Memory B cell (primary cell): ENCODE results near the gene MYLK2.

Source experiments
- ATAC-seq: fragments of 150-1000 bp; cut with Tn5 transposase; 2 replicates; pipeline ENCODE4 v1.10.0; 2021; ENCODE audit warnings: low read depth, mild to moderate bottlenecking, moderate library complexity
- DNase-seq, 2 donors: peaks; one replicate each; pipeline ENCODE4 v3.0.0; 2022; ENCODE audit warnings: low spot score in 2 of 2
- H3K27ac Mint-ChIP-seq: one replicate; pipeline ENCODE4 v1.8.0; 2022; ENCODE audit warnings: mild to moderate bottlenecking, moderate library complexity, mixed read lengths
- H3K27me3 Mint-ChIP-seq: one replicate; pipeline ENCODE4 v1.8.0; 2022; ENCODE audit warnings: mixed read lengths
- H3K36me3 Mint-ChIP-seq: one replicate; pipeline ENCODE4 v1.8.0; 2022; ENCODE audit warnings: mild to moderate bottlenecking, mixed read lengths
- H3K4me1 Mint-ChIP-seq: one replicate; pipeline ENCODE4 v1.8.0; 2022; ENCODE audit warnings: mixed read lengths
- H3K4me3 Mint-ChIP-seq: one replicate; pipeline ENCODE4 v1.8.0; 2022; ENCODE audit warnings: mild to moderate bottlenecking, moderate library complexity, mixed read lengths
- H3K9me3 Mint-ChIP-seq: one replicate; pipeline ENCODE4 v1.8.0; 2022; ENCODE audit warnings: mixed read lengths

The MYLK2 gene

GRCh38 chr20:31861385-31862156, 42.4 kb downstream of the MYLK2 start:
- ATAC-seq (peak; percentile 75), DNase-seq (peak in 1 of 2 donors; percentile 63)
- Mint-ChIP-seq H3K4me1 (peaks cover 12% of the 10 kb centered on the region), H3K36me3 (no peaks in the 10 kb centered on the region), H3K9me3 (no peaks in the 10 kb centered on the region), H3K27me3 (peaks cover 7% of the 10 kb centered on the region), H3K27ac (no peak overlapping the region), H3K4me3 (peak overlapping the region; percentile 83)

- ATAC-seq (no peak), DNase-seq (no peak)
- H3K27me3 Mint-ChIP-seq: peaks cover 9% of the 10 kb centered on the region
- peaks cover 15% of the 10 kb centered on the region for H3K4me1 Mint-ChIP-seq
- peak overlapping the region; percentile 83 for H3K4me3 Mint-ChIP-seq
- H3K36me3 Mint-ChIP-seq: no peaks in the 10 kb centered on the region
- no peaks in the 10 kb centered on the region for H3K9me3 Mint-ChIP-seq
- H3K27ac Mint-ChIP-seq: no peak overlapping the region
Observed at GRCh38 chr20:31862157-31862470, 43.0 kb downstream of the MYLK2 start.

GRCh38 chr20:31862506-31862905, 43.4 kb downstream of the MYLK2 start:
- Mint-ChIP-seq H3K9me3 (no peaks in the 10 kb centered on the region), H3K27me3 (peaks cover 11% of the 10 kb centered on the region), H3K4me1 (peaks cover 15% of the 10 kb centered on the region), H3K27ac (no peak overlapping the region), H3K4me3 (no peak overlapping the region), H3K36me3 (no peaks in the 10 kb centered on the region)
- DNase-seq (no peak), ATAC-seq (no peak)

- Mint-ChIP-seq H3K4me3 (no peak overlapping the region), H3K4me1 (peaks cover 14% of the 10 kb centered on the region), H3K27me3 (peaks cover 14% of the 10 kb centered on the region), H3K27ac (no peak overlapping the region), H3K9me3 (no peaks in the 10 kb centered on the region), H3K36me3 (no peaks in the 10 kb centered on the region)
- ATAC-seq (no peak), DNase-seq (no peak)
Observed at GRCh38 chr20:31863296-31864085, 44.3 kb downstream of the MYLK2 start.

GRCh38 chr20:31864521-31865400, 45.6 kb downstream of the MYLK2 start:
- H3K4me1 Mint-ChIP-seq: peaks cover 25% of the 10 kb centered on the region
- DNase-seq (no peak), ATAC-seq (no peak)
- H3K36me3 Mint-ChIP-seq: peaks cover 2% of the 10 kb centered on the region
- peaks cover 24% of the 10 kb centered on the region for H3K27me3 Mint-ChIP-seq
- no peak overlapping the region for H3K27ac Mint-ChIP-seq
- H3K9me3 Mint-ChIP-seq: no peaks in the 10 kb centered on the region
- H3K4me3 Mint-ChIP-seq: no peak overlapping the region

- H3K27ac Mint-ChIP-seq: no peak overlapping the region
- H3K27me3 Mint-ChIP-seq: peaks cover 29% of the 10 kb centered on the region
- no peak overlapping the region for H3K4me3 Mint-ChIP-seq
- no peak for ATAC-seq
- peaks cover 32% of the 10 kb centered on the region for H3K4me1 Mint-ChIP-seq
- peaks cover 4% of the 10 kb centered on the region for H3K36me3 Mint-ChIP-seq
- H3K9me3 Mint-ChIP-seq: no peaks in the 10 kb centered on the region
- DNase-seq: no peak
Observed at GRCh38 chr20:31866221-31866620, 47.1 kb downstream of the MYLK2 start.

GRCh38 chr20:31868853-31869672, 49.9 kb downstream of the MYLK2 start:
- H3K36me3 Mint-ChIP-seq: peaks cover 4% of the 10 kb centered on the region
- peak overlapping the region; percentile 92 for H3K4me3 Mint-ChIP-seq
- H3K9me3 Mint-ChIP-seq: no peaks in the 10 kb centered on the region

GRCh38 chr20:31869673-31869941, 50.5 kb downstream of the MYLK2 start:
- H3K27me3 Mint-ChIP-seq: peaks cover 26% of the 10 kb centered on the region
- peaks cover 4% of the 10 kb centered on the region for H3K36me3 Mint-ChIP-seq
- H3K27ac Mint-ChIP-seq: peak overlapping the region; percentile 75
- DNase-seq (no peak), ATAC-seq (peak; percentile 7)
- H3K9me3 Mint-ChIP-seq: no peaks in the 10 kb centered on the region
- H3K4me3 Mint-ChIP-seq: peak overlapping the region; percentile 92
- peaks cover 31% of the 10 kb centered on the region for H3K4me1 Mint-ChIP-seq

More at GRCh38 chr20:31868853-31869672, 49.9 kb downstream of the MYLK2 start:
- Mint-ChIP-seq H3K27me3 (peaks cover 26% of the 10 kb centered on the region), H3K4me1 (peaks cover 30% of the 10 kb centered on the region), H3K27ac (peak overlapping the region; percentile 75)
- DNase-seq (no peak), ATAC-seq (peak; percentile 51)

GRCh38 chr20:31869942-31870725, 51.0 kb downstream of the MYLK2 start, which contains the start of the genes DUSP15 and TTLL9:
TSS of gene DUSP15 (minus strand) at chr20:31870527. CDS start at chr20:31870337, 190 bp downstream.
TSS of gene TTLL9 (plus strand) at chr20:31870634. CDS start at chr20:31871127, 493 bp downstream.
- Mint-ChIP-seq H3K27ac (peak within 1 kb of the TSS; percentile 75), H3K4me1 (peaks cover 32% of the 10 kb centered on the region), H3K27me3 (peaks cover 26% of the 10 kb centered on the region), H3K9me3 (no peaks in the 10 kb centered on the region), H3K4me3 (peak within 1 kb of the TSS; percentile 95), H3K36me3 (peaks cover 4% of the 10 kb centered on the region)
- peak in 1 of 2 donors; percentile 43 for DNase-seq
- peak; percentile 49 for ATAC-seq

- peak overlapping the region; percentile 61 for H3K27ac Mint-ChIP-seq
- DNase-seq: no peak
- peaks cover 4% of the 10 kb centered on the region for H3K36me3 Mint-ChIP-seq
- H3K4me3 Mint-ChIP-seq: peak overlapping the region; percentile 95
- H3K4me1 Mint-ChIP-seq: peaks cover 34% of the 10 kb centered on the region
- H3K27me3 Mint-ChIP-seq: peaks cover 26% of the 10 kb centered on the region
- H3K9me3 Mint-ChIP-seq: no peaks in the 10 kb centered on the region
- ATAC-seq: peak; percentile 8
Observed at GRCh38 chr20:31870726-31871617, 51.8 kb downstream of the MYLK2 start.

GRCh38 chr20:31871618-31871954, 52.4 kb downstream of the MYLK2 start:
- Mint-ChIP-seq H3K36me3 (peaks cover 4% of the 10 kb centered on the region), H3K27me3 (peaks cover 26% of the 10 kb centered on the region), H3K4me1 (peaks cover 34% of the 10 kb centered on the region), H3K9me3 (no peaks in the 10 kb centered on the region), H3K27ac (no peak overlapping the region), H3K4me3 (no peak overlapping the region)
- DNase-seq (no peak), ATAC-seq (no peak)

- Mint-ChIP-seq H3K9me3 (no peaks in the 10 kb centered on the region), H3K27ac (no peak overlapping the region), H3K4me3 (no peak overlapping the region), H3K4me1 (peaks cover 31% of the 10 kb centered on the region), H3K27me3 (peaks cover 21% of the 10 kb centered on the region), H3K36me3 (peaks cover 4% of the 10 kb centered on the region)
- no peak for ATAC-seq
- DNase-seq: no peak
Observed at GRCh38 chr20:31872406-31872805, 53.2 kb downstream of the MYLK2 start.
